DMS153 treated with DMSO at 0.1 percent for 48 hours (cell line): ENCODE results near the gene TCAP.
"Not testable (repeated sequence)": the region's sequence is repeated elsewhere in the genome, so short reads cannot be mapped to it uniquely, and the experiment has no call there.

ENCODE experiments used
- DNase-seq: peaks from one replicate; lab custom pipeline; 2025; ENCODE audit not compliant: unreplicated experiment; lab: John Stamatoyannopoulos, UW

Gene TCAP

GRCh38 chr17:39702901-39703893, 38.0 kb downstream of the TCAP start:
- DNase-seq = no peak

- DNase-seq = no peak
These were observed 38.8 kb downstream of the TCAP start for GRCh38 chr17:39703913-39704312.

GRCh38 chr17:39704821-39705551, 39.8 kb downstream of the TCAP start:
- no peak for DNase-seq

- no peak for DNase-seq
These were observed 40.7 kb downstream of the TCAP start for GRCh38 chr17:39705786-39706348.

GRCh38 chr17:39706383-39706782, 41.2 kb downstream of the TCAP start:
- no peak for DNase-seq

GRCh38 chr17:39706921-39707337, 41.8 kb downstream of the TCAP start:
- DNase-seq = no peak

GRCh38 chr17:39709319-39709997, 44.3 kb downstream of the TCAP start:
- no peak for DNase-seq

GRCh38 chr17:39709998-39710964, 45.1 kb downstream of the TCAP start:
- no peak for DNase-seq

- not testable (repeated sequence) for DNase-seq
These were observed 45.9 kb downstream of the TCAP start for GRCh38 chr17:39711071-39711470.

GRCh38 chr17:39711851-39712250, 46.7 kb downstream of the TCAP start:
- DNase-seq = no peak

GRCh38 chr17:39714234-39714633, 49.1 kb downstream of the TCAP start:
- no peak for DNase-seq

- DNase-seq = no peak
These were observed 50.4 kb downstream of the TCAP start for GRCh38 chr17:39715375-39716072.
